Mucosa of descending colon (tissue), 3 donors: Measurements from ENCODE around the gene GABRB1. TPM values are rescaled to one million over a fixed set of nuclear protein-coding genes. Genes with fewer than 3 reads are reported as not detected.

Experiments
- ATAC-seq: fragments of 200-7000 bp; cut with Tn5 transposase; one replicate; pipeline ENCODE4 v1.9.1; 2020; ENCODE audit warnings: mild to moderate bottlenecking, moderate library complexity
- DNase-seq, 3 donors: peaks; one replicate each; pipeline ENCODE4 v3.0.0-alpha.2; 2020
- H3K36me3 ChIP-seq: fragments of 200-600 bp; one replicate; pipeline ENCODE4 v1.8.0; 2021; ENCODE audit warnings: low read depth, mild to moderate bottlenecking
- H3K4me1 ChIP-seq: fragments of 200-600 bp; one replicate; pipeline ENCODE4 v1.8.0; 2021; ENCODE audit warnings: low read depth, mild to moderate bottlenecking
- H3K4me3 ChIP-seq: fragments of 200-600 bp; one replicate; pipeline ENCODE4 v1.8.0; 2021; ENCODE audit warnings: mild to moderate bottlenecking
- H3K9me3 ChIP-seq: fragments of 200-600 bp; one replicate; pipeline ENCODE4 v1.8.0; 2021; ENCODE audit warnings: mild to moderate bottlenecking
- CTCF ChIP-seq: fragments of 200-600 bp; IDR thresholded peaks from one replicate; pipeline ENCODE4 v1.8.0; 2022; ENCODE audit warnings: antibody characterized with exemption, mild to moderate bottlenecking
- intact Hi-C, 2 donors: fragments of 100-400 bp; cut with DNase I in 1 of 2; cut with micrococcal nuclease in 1 of 2; formaldehyde crosslinking; loops; one replicate each; pipeline versions ENCODE4 v1.11.0 to v1.11.1; 2022; cut with DNase I, micrococcal nuclease
- total RNA-seq, 3 donors: library from RNA; stranded (reverse); fragmentation: NEBNext Ultra II Directional in 2 of 3; extraction: Animal tissue kit (Norgen Biotek cat#: 25700) in 2 of 3; gene quantifications; one replicate each; pipeline versions ENCODE4 v1.2.1 to v1.2.4, GENCODE V29; 2021 to 2023
- donor health status: DM: no; HTN: no; CAD: no; lungs with moderate emphysema.
- donor health status: DM: no; HTN: no; CAD: no.
- donor health status: DM: no; HTN: yes; CAD: no.

The GABRB1 gene
- total RNA-seq, 3 donors from 2014 or later: 0.55 to 0.84 (median 0.82) TPM

- no peaks in the 10 kb centered on the region for H3K36me3 ChIP-seq
- ATAC-seq (no peak), DNase-seq (no peak)
- intact Hi-C loops: no loop called here
- TF ChIP-seq CTCF: no peak
- H3K4me3 ChIP-seq: no peak overlapping the region
- no peaks in the 10 kb centered on the region for H3K9me3 ChIP-seq
- H3K4me1 ChIP-seq: no peaks in the 10 kb centered on the region
These were observed 318.0 kb downstream of the GABRB1 start for GRCh38 chr4:47349326-47349725.

DNA sequence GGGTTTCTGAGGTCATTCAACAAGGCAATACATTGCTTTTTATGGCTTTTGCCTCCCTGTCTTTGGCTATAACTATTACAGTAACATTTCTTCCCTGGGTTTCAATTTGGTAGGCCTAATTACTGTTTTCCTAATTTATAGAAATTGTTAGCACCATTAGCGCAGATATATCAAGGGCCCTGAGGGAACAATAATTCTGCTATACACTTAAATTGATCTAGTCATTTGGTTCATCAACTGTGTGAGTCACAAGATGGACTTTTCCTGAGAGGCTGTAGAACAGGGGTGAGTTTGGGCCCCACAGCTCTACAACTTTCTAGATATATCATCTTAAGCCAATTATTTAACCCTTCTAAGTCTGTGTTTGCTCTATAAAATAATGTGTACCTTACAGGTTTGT is 324.2 kb downstream of the GABRB1 start:
- no peak for DNase-seq
- Histone ChIP-seq H3K36me3 (no peaks in the 10 kb centered on the region), H3K9me3 (no peaks in the 10 kb centered on the region), H3K4me1 (no peaks in the 10 kb centered on the region), H3K4me3 (no peak overlapping the region)
- intact Hi-C loops: no loop called here
- no peak for TF ChIP-seq CTCF
- ATAC-seq: no peak

DNA sequence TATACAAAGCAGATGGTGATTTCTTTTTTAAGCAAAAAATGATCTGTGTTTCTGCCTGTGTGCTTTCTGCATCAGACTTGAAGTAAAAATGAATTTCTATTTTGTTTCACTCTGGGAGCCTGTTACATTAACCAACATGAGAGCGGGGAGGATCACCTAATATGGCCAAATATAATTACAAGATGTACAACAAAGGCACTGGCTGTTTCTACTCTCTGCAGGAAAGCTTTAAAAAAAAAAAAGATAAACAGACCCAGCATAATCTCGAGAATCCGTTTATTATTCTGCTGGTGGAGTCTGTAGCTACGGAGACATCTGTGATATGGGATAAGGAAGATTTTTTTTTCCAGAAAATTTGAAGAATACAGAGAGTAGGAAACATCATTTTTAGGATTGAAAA is 328.5 kb downstream of the GABRB1 start:
- ATAC-seq: no peak

DNA sequence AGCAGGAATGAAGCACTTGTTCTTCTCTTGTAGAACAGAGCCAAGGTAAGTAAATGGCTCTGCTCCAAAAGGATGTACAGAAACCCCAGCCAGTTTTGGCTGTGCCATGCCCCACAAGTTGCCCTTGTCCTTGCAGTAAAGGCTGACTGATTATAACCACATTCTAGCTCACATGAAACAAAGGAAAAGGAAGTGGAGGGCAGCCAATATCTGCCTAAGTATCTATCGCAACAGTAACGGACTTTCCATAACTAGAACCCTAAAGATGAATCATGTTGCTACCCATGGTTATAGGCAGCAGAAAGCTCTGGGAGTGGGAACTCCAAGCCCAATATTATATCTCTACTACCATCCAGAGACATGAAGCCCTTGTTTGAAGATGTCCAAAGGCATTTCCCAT is 336.4 kb downstream of the GABRB1 start:
- H3K4me3 ChIP-seq: no peak overlapping the region
- no peaks in the 10 kb centered on the region for H3K9me3 ChIP-seq
- no peaks in the 10 kb centered on the region for H3K36me3 ChIP-seq
- ATAC-seq (no peak), DNase-seq (no peak)
- no peak for TF ChIP-seq CTCF
- intact Hi-C loops: no loop called here
- H3K4me1 ChIP-seq: no peaks in the 10 kb centered on the region

More for the DNA sequence above, 328.5 kb downstream of the GABRB1 start:
- intact Hi-C loops: no loop called here
- no peak for TF ChIP-seq CTCF
- Histone ChIP-seq H3K9me3 (no peaks in the 10 kb centered on the region), H3K4me3 (no peak overlapping the region), H3K4me1 (no peaks in the 10 kb centered on the region), H3K36me3 (no peaks in the 10 kb centered on the region)
- no peak for DNase-seq

GRCh38 chr4:47368211-47368610 is 336.8 kb downstream of the GABRB1 start:
- intact Hi-C loops: no loop called here
- ATAC-seq: no peak
- H3K4me3 ChIP-seq: no peak overlapping the region
- H3K9me3 ChIP-seq: no peaks in the 10 kb centered on the region
- no peaks in the 10 kb centered on the region for H3K36me3 ChIP-seq
- no peak for DNase-seq
- no peaks in the 10 kb centered on the region for H3K4me1 ChIP-seq
- TF ChIP-seq CTCF: no peak

DNA sequence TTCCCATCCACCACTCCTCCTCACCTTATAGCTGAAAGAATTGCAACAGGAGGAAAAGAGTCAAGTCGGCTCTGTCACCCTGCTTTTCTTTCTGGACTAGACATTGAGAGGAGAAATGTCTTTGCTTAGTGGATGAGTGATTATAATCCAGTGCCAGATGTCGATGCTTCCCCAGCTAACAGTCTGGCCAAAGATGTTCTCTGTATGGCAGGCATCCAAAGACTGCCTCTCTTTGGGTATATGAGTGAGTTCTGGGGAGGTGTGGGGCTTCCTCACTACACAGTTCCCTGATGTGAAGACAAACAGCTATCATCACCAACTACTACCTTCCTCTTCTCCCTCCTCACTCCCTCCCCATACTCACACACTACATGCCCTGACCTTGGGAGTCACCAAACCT is 341.2 kb downstream of the GABRB1 start:
- ATAC-seq: no peak
- no peak for TF ChIP-seq CTCF
- no peaks in the 10 kb centered on the region for H3K9me3 ChIP-seq
- intact Hi-C loops: no loop called here
- H3K4me1 ChIP-seq: no peaks in the 10 kb centered on the region
- no peak for DNase-seq
- H3K4me3 ChIP-seq: no peak overlapping the region
- H3K36me3 ChIP-seq: no peaks in the 10 kb centered on the region
